ENCODE results near the gene GALNT2.

- no peak for TF ChIP-seq EZH2phosphoT487 (IDR thresholded peaks at IDR 0.05; ENCODE audit: unreplicated experiment)
- no peak for TF ChIP-seq CTCF (conservative IDR thresholded peaks at IDR 0.05; ENCODE audit: low read depth in 2 of 2)
- TF ChIP-seq EZH2 (IDR thresholded peaks at IDR 0.05; ENCODE audit: low read depth, unreplicated experiment), result no peak
- no peak for TF ChIP-seq STAT1 (IDR thresholded peaks at IDR 0.05; ENCODE audit: unreplicated experiment)
- no peak for TF ChIP-seq REST (IDR thresholded peaks at IDR 0.05; ENCODE audit: unreplicated experiment)
- TF ChIP-seq ZNF462 (CRISPR knock-in tag; IDR thresholded peaks at IDR 0.05), result no peak
- TF ChIP-seq ZNF331 (CRISPR knock-in tag; IDR thresholded peaks at IDR 0.05; ENCODE audit: low read depth), result no peak
These were observed 9.1 kb downstream of the GALNT2 start for GRCh38 chr1:230076121-230076520.

All from GM23338 (cell line).